Osteocyte (in vitro differentiated cells): ENCODE data around the gene COL4A2. TPM values are rescaled to one million over a fixed set of nuclear protein-coding genes. Genes with fewer than 3 reads are reported as not detected.
A peak's percentile ranks its signal among the peaks of the same experiment; 100 is the strongest.
"Not testable (repeated sequence)": the region's sequence is repeated elsewhere in the genome, so short reads cannot be mapped to it uniquely, and the experiment has no call there.

Experiments
- DNase-seq: peaks from one replicate; pipeline ENCODE4 v3.0.0; 2021; ENCODE audit warnings: mixed read lengths; ENCODE audit not compliant: unreplicated experiment; ENCODE audit errors: extremely low spot score
- H3K27ac Mint-ChIP-seq: one replicate; pipeline ENCODE4 v1.8.0; 2021; ENCODE audit warnings: mild to moderate bottlenecking, mixed read lengths; ENCODE audit not compliant: unreplicated experiment
- H3K27me3 Mint-ChIP-seq: one replicate; pipeline ENCODE4 v1.8.0; 2021; ENCODE audit warnings: mixed read lengths; ENCODE audit not compliant: unreplicated experiment
- H3K36me3 Mint-ChIP-seq: one replicate; pipeline ENCODE4 v1.8.0; 2021; ENCODE audit warnings: mixed read lengths; ENCODE audit not compliant: unreplicated experiment
- H3K4me1 Mint-ChIP-seq: one replicate; pipeline ENCODE4 v1.8.0; 2021; ENCODE audit warnings: mixed read lengths; ENCODE audit not compliant: unreplicated experiment
- H3K4me3 Mint-ChIP-seq: one replicate; pipeline ENCODE4 v1.8.0; 2021; ENCODE audit warnings: mild to moderate bottlenecking, moderate library complexity, mixed read lengths; ENCODE audit not compliant: unreplicated experiment
- H3K9me3 Mint-ChIP-seq: one replicate; pipeline ENCODE4 v1.8.0; 2021; ENCODE audit warnings: mixed read lengths; ENCODE audit not compliant: unreplicated experiment
- total RNA-seq: library from RNA; stranded (reverse); gene quantifications from 2 replicates; pipeline ENCODE4 v1.2.1, GENCODE V29; 2021
- TF ChIP-seq, protein P1 (sequence below): fragments of 200-600 bp; sonication (generic); IDR thresholded peaks from 2 replicates; pipeline ENCODE4 v1.5.0; 2021; ENCODE audit warnings: antibody characterized with exemption, mild to moderate bottlenecking, moderate library complexity

Gene COL4A2
- total RNA-seq, 1 donor from 2014 or later = 2,001 TPM

GRCh38 chr13:110449219-110450015, 142.3 kb downstream of the COL4A2 start:
- Mint-ChIP-seq H3K4me1 (peaks cover 53% of the 10 kb centered on the region), H3K27me3 (no peaks in the 10 kb centered on the region), H3K27ac (peak overlapping the region; percentile 54), H3K4me3 (no peak overlapping the region), H3K9me3 (no peaks in the 10 kb centered on the region), H3K36me3 (peaks cover 53% of the 10 kb centered on the region)
- TF ChIP-seq, protein P1, sequence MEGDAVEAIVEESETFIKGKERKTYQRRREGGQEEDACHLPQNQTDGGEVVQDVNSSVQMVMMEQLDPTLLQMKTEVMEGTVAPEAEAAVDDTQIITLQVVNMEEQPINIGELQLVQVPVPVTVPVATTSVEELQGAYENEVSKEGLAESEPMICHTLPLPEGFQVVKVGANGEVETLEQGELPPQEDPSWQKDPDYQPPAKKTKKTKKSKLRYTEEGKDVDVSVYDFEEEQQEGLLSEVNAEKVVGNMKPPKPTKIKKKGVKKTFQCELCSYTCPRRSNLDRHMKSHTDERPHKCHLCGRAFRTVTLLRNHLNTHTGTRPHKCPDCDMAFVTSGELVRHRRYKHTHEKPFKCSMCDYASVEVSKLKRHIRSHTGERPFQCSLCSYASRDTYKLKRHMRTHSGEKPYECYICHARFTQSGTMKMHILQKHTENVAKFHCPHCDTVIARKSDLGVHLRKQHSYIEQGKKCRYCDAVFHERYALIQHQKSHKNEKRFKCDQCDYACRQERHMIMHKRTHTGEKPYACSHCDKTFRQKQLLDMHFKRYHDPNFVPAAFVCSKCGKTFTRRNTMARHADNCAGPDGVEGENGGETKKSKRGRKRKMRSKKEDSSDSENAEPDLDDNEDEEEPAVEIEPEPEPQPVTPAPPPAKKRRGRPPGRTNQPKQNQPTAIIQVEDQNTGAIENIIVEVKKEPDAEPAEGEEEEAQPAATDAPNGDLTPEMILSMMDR = no peak
- no peak for DNase-seq

GRCh38 chr13:110450016-110450900, 143.2 kb downstream of the COL4A2 start:
- TF ChIP-seq, protein P1 = no peak
- Mint-ChIP-seq H3K9me3 (no peaks in the 10 kb centered on the region), H3K4me1 (peaks cover 46% of the 10 kb centered on the region), H3K27ac (peak overlapping the region; percentile 54), H3K27me3 (no peaks in the 10 kb centered on the region), H3K4me3 (no peak overlapping the region), H3K36me3 (peaks cover 56% of the 10 kb centered on the region)
- no peak for DNase-seq

GRCh38 chr13:110450941-110451730, 144.1 kb downstream of the COL4A2 start:
- TF ChIP-seq, protein P1 = no peak
- peaks cover 42% of the 10 kb centered on the region for H3K4me1 Mint-ChIP-seq
- peak overlapping the region; percentile 61 for H3K27ac Mint-ChIP-seq
- peaks cover 57% of the 10 kb centered on the region for H3K36me3 Mint-ChIP-seq
- no peak for DNase-seq
- H3K27me3 Mint-ChIP-seq = no peaks in the 10 kb centered on the region
- no peak overlapping the region for H3K4me3 Mint-ChIP-seq
- H3K9me3 Mint-ChIP-seq = no peaks in the 10 kb centered on the region

DNA sequence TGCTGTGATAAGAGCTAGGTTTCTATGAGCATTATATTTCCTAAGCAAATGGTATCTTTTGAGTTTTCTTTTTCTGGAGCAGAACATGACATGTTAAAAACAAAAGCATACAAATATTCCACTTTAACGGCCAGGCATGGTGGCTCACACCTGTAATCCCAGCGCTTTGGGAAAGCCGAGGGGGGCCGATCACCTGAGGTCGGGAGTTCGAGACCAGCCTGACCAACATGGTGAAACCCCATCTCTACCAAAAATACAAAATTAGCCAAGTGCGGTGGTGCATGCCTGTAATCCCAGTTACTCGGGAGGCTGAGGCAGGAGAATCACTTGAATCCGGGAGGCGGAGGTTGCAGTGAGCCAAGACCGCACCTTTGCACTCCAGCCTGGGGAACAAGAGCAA, 146.0 kb downstream of the COL4A2 start:
- not testable (repeated sequence) for H3K27me3 Mint-ChIP-seq, DNase-seq, H3K9me3 Mint-ChIP-seq, H3K4me3 Mint-ChIP-seq, H3K27ac Mint-ChIP-seq
- Mint-ChIP-seq H3K4me1 (peaks cover 24% of the 10 kb centered on the region), H3K36me3 (peaks cover 51% of the 10 kb centered on the region)

GRCh38 chr13:110453797-110454196, 146.7 kb downstream of the COL4A2 start:
- peaks cover 50% of the 10 kb centered on the region for H3K36me3 Mint-ChIP-seq
- peaks cover 17% of the 10 kb centered on the region for H3K4me1 Mint-ChIP-seq
- DNase-seq = no peak

More at GRCh38 chr13:110453797-110454196, 146.7 kb downstream of the COL4A2 start:
- H3K27ac Mint-ChIP-seq = peak overlapping the region; percentile 71
- no peaks in the 10 kb centered on the region for H3K9me3 Mint-ChIP-seq
- TF ChIP-seq, protein P1 = no peak
- H3K27me3 Mint-ChIP-seq = no peaks in the 10 kb centered on the region
- H3K4me3 Mint-ChIP-seq = no peak overlapping the region
